Measurements from ENCODE around the gene NBAS.

DNA sequence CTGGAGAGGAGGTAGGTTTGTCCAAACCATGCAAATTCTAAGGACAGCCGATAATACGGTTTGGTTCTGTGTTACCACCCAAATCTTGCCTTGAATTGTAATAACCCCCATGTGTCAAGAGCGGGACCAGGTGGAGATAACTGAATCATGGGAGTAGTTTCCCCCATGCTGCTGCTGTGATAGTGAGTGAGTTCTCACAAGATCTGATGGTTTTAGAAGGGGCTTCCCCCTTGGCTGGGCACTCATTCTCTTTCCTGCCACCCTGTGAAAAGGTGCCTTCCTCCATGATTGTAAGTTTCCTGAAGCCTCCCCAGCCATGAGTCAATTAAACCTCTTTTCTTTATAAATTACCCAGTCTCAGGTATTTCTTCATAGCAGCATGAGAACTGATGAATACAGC, 295.2 kb downstream of the NBAS start:
- TF ChIP-seq, protein P1, sequence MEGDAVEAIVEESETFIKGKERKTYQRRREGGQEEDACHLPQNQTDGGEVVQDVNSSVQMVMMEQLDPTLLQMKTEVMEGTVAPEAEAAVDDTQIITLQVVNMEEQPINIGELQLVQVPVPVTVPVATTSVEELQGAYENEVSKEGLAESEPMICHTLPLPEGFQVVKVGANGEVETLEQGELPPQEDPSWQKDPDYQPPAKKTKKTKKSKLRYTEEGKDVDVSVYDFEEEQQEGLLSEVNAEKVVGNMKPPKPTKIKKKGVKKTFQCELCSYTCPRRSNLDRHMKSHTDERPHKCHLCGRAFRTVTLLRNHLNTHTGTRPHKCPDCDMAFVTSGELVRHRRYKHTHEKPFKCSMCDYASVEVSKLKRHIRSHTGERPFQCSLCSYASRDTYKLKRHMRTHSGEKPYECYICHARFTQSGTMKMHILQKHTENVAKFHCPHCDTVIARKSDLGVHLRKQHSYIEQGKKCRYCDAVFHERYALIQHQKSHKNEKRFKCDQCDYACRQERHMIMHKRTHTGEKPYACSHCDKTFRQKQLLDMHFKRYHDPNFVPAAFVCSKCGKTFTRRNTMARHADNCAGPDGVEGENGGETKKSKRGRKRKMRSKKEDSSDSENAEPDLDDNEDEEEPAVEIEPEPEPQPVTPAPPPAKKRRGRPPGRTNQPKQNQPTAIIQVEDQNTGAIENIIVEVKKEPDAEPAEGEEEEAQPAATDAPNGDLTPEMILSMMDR (IDR thresholded peaks at IDR 0.05) = no peak
- TF ChIP-seq POLR2AphosphoS5 (IDR thresholded peaks at IDR 0.05; ENCODE audit: low read depth, low read length) (no peak), REST (IDR thresholded peaks at IDR 0.05; ENCODE audit: insufficient read depth in 1 of 2, low read depth in 2 of 2, low read length in 1 of 2) (no peak)

Measured in Panc1 (cell line).